HFFc6 (cell line): ENCODE results near the gene EFCAB8. TPM values are rescaled to one million over a fixed set of nuclear protein-coding genes. Genes with fewer than 3 reads are reported as not detected.
"Not testable (repeated sequence)": the region's sequence is repeated elsewhere in the genome, so short reads cannot be mapped to it uniquely, and the experiment has no call there.

Experiments
- DNase-seq: peaks from one replicate; pipeline ENCODE4 v3.0.0-alpha.2; 2018
- H3K27ac Mint-ChIP-seq: 2 replicates; pipeline ENCODE4 v1.8.0; 2020; ENCODE audit warnings: mild to moderate bottlenecking, mixed read lengths
- H3K27me3 Mint-ChIP-seq: 2 replicates; pipeline ENCODE4 v1.8.0; 2021; ENCODE audit warnings: mild to moderate bottlenecking, moderate library complexity, mixed read lengths; ENCODE audit not compliant: insufficient read depth
- H3K36me3 Mint-ChIP-seq: 2 replicates; pipeline ENCODE4 v1.8.0; 2021; ENCODE audit warnings: low read depth, mixed read lengths
- H3K4me1 Mint-ChIP-seq: 2 replicates; pipeline ENCODE4 v1.8.0; 2020; ENCODE audit warnings: low read depth, mixed read lengths
- H3K4me3 Mint-ChIP-seq: 2 replicates; pipeline ENCODE4 v1.8.0; 2020; ENCODE audit warnings: mild to moderate bottlenecking, moderate library complexity, mixed read lengths
- H3K9me3 Mint-ChIP-seq: 2 replicates; pipeline ENCODE4 v1.8.0; 2020; ENCODE audit warnings: mild to moderate bottlenecking, mixed read lengths
- total RNA-seq, 6 experiments: library from RNA; stranded (reverse); fragmentation: NEBNext Ultra II Directional; extraction: Animal tissue kit (Norgen Biotek cat#: 25700); gene quantifications; 2 replicates in 1 of 6; 3 replicates in 5 of 6; pipeline ENCODE4 v1.2.3, GENCODE V29; 2021
- TF ChIP-seq, protein P1 (sequence below): fragments of 200-600 bp; sonication (generic); IDR thresholded peaks from 2 replicates; pipeline ENCODE4 v1.5.0; 2021; ENCODE audit warnings: antibody characterized with exemption, mild to moderate bottlenecking

The EFCAB8 gene
- total RNA-seq, 6 experiments from 2014 or later: not detected

DNA sequence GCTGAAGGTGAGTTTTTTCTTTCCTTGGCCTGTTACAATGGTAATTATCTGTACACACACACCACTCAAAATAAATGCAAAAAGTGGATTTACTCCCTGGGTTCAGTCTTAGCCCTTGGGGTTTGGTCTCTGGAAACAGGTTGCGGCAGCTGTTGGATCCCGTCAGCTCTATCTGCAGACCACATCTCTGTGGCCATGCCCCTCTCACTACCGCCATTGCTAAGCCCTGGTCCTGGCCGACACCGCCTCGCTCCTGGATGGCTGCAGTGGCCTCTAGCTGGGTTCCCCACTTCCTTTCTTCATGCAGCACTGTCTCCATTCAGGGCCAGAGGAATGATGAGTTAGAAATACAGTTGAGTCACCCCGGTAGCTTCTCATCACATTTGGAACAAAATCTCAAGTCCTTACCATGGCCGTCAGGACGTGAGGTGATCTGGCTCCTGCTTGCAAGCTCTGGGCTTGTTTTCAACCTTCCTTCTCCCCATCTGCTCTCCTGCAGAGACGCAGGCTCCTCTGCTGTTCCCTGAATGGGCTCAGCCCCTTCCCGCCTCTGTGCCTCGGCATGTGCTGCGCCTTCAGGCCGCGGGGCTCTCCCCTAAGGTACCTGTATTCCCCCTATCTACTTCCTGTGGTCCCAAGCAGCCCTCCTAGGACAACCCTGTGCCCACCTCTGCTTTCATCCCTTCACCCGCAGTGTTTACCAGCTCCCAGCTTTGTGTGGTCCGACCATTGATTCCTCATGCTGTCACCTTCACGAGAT is 38.0 kb downstream of the EFCAB8 start:
- Mint-ChIP-seq H3K27me3 (peaks cover 14% of the 10 kb centered on the region), H3K27ac (no peak overlapping the region), H3K9me3 (no peaks in the 10 kb centered on the region), H3K4me3 (no peak overlapping the region), H3K4me1 (peaks cover 6% of the 10 kb centered on the region), H3K36me3 (no peaks in the 10 kb centered on the region)
- DNase-seq: no peak
- TF ChIP-seq, protein P1, sequence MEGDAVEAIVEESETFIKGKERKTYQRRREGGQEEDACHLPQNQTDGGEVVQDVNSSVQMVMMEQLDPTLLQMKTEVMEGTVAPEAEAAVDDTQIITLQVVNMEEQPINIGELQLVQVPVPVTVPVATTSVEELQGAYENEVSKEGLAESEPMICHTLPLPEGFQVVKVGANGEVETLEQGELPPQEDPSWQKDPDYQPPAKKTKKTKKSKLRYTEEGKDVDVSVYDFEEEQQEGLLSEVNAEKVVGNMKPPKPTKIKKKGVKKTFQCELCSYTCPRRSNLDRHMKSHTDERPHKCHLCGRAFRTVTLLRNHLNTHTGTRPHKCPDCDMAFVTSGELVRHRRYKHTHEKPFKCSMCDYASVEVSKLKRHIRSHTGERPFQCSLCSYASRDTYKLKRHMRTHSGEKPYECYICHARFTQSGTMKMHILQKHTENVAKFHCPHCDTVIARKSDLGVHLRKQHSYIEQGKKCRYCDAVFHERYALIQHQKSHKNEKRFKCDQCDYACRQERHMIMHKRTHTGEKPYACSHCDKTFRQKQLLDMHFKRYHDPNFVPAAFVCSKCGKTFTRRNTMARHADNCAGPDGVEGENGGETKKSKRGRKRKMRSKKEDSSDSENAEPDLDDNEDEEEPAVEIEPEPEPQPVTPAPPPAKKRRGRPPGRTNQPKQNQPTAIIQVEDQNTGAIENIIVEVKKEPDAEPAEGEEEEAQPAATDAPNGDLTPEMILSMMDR: no peak

DNA sequence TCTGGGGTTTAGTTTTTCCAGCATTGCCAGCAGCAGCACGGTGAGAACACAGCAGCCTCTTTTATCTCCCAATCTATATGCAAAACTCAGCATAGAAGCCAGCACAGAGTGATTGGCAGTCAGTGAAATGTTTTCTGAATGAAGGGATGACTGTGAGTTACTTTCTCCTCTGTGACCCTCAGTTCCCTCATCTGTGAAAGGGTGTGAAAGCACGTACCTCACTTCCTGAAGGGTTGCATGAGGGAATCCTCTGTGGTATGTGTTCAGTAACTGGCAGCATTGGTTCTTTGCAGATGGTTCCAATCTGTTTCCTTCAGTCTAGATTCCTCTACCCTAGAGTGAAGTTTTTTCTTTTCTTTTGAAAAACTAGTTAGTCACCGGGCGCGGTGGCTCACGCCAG is 40.0 kb downstream of the EFCAB8 start:
- TF ChIP-seq, protein P1: no peak
- H3K4me1 Mint-ChIP-seq: peaks cover 6% of the 10 kb centered on the region
- no peak overlapping the region for H3K4me3 Mint-ChIP-seq
- peak; percentile 85 for DNase-seq
- H3K27ac Mint-ChIP-seq: peak overlapping the region; percentile 8; the same call in 1 of the 2 replicates
- H3K9me3 Mint-ChIP-seq: no peaks in the 10 kb centered on the region
- H3K36me3 Mint-ChIP-seq: no peaks in the 10 kb centered on the region
- peaks cover 13% of the 10 kb centered on the region for H3K27me3 Mint-ChIP-seq

DNA sequence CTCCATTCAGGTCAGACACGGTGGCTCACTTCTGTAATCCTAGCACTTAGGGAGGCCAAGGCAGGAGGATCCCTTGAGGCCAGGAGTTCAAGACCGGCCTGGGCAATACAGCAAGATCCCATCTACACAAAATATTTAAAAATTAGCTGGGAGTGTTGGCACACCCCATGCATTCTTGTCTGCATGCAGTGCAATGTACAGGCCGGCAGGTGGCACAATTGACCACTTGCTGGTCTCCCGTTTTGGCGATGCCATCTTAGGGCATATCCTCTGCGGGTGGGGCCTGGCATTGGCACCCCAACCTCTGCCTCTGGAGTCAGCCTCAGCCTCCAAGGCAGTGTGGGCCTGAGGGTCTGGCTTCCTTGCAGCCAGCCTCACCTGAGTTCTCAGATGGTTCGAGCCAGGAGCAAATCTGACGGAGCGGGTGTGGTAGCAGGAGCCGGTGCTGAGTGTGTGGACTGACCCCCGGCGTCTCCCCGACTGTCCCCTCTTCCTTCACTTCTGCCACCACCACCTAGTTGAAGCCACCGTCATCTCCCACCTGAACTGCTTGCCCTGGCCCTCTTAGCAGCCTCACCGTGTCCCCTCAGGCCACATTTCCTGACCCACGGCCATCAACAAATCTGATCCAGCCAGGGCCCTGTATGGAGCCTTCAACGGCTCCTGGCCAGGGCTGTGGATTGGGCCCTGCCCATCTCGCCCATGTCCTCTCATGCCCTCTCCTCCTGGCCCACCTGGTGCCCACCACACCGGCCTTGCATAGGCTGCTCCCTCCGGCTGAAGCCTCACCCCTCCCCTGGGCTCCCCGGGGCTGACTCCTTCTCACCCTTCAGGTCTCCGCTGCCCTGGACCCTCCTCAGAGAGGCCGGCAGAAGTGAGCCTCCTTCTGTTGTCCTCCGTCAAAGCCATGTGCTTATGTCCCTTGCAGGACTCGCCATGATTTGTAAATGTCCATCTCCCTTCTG is 44.0 kb downstream of the EFCAB8 start:
- TF ChIP-seq, protein P1: peak; percentile 97
- H3K27me3 Mint-ChIP-seq: peaks cover 7% of the 10 kb centered on the region
- peaks cover 6% of the 10 kb centered on the region for H3K4me1 Mint-ChIP-seq
- no peaks in the 10 kb centered on the region for H3K36me3 Mint-ChIP-seq
- no peak overlapping the region for H3K4me3 Mint-ChIP-seq
- H3K9me3 Mint-ChIP-seq: no peaks in the 10 kb centered on the region
- DNase-seq: peak; percentile 34
- no peak overlapping the region for H3K27ac Mint-ChIP-seq

DNA sequence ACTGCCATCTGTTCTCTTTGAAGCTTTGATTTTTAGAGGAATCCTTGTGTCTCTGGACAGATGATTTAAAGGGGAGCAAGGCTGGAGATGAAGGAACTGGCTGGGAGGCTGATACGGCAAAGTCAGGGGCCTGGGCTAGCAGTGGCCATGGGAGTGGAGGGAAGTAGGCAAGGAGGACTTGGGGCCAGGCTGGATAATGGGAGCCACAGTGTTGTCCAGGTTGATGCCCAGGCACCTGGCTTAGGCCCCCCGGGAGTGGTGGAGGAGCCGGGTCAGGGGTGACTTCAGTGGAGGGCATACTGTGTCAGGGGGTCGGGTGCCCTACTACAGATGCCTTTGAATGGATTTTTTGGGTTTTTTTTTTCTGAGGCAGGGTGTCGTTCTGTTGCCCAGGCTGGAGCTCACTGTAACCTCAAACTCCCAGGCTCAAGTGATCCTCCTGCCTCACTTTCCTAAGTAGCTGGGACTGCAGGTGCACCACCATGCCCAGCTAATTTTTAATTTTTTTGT is 45.0 kb downstream of the EFCAB8 start:
- H3K27me3 Mint-ChIP-seq: peaks cover 15% of the 10 kb centered on the region
- H3K36me3 Mint-ChIP-seq: no peaks in the 10 kb centered on the region
- no peak for DNase-seq
- no peak overlapping the region for H3K4me3 Mint-ChIP-seq
- no peak overlapping the region for H3K27ac Mint-ChIP-seq
- H3K4me1 Mint-ChIP-seq: peaks cover 2% of the 10 kb centered on the region
- H3K9me3 Mint-ChIP-seq: no peaks in the 10 kb centered on the region
- TF ChIP-seq, protein P1: no peak

DNA sequence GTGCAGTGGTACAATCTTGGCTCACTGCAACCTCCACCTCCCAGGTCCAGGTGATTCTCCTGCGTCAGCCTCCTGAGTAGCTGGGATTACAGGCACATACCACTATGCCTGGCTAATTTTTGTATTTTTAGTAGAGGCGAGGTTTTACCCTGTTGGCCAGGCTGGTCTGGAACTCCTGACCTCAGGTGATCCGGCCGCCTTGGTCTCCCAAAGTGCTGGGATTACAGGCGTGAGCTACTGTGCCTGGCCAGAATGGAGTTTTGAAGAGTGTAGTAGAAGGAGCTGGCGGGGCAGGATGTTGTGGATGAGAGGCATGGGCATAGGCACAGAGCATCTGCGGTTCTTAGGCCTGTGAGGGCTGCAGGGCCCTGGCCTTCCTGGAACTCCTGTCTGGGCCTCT is 46.0 kb downstream of the EFCAB8 start:
- H3K4me3 Mint-ChIP-seq, DNase-seq, H3K9me3 Mint-ChIP-seq, H3K4me1 Mint-ChIP-seq, H3K27ac Mint-ChIP-seq, H3K36me3 Mint-ChIP-seq: not testable (repeated sequence)
- H3K27me3 Mint-ChIP-seq: peaks cover 23% of the 10 kb centered on the region
